ENCODE measurements around the gene UBAC2.

UBAC2 gene

GRCh38 chr13:99433543-99434075, 233.0 kb downstream of the UBAC2 start:
- no peak for DNase-seq

GRCh38 chr13:99434258-99434788, 233.7 kb downstream of the UBAC2 start:
- DNase-seq: no peak

- no peak for DNase-seq
Measured at GRCh38 chr13:99435116-99435515, 234.5 kb downstream of the UBAC2 start.

GRCh38 chr13:99435998-99436397, 235.3 kb downstream of the UBAC2 start:
- no peak for DNase-seq
